Upper lobe of left lung (tissue), 6 donors: Measurements from ENCODE around the gene NPHS1. TPM values are rescaled to one million over a fixed set of nuclear protein-coding genes. Genes with fewer than 3 reads are reported as not detected.
A peak's percentile ranks its signal among the peaks of the same experiment; 100 is the strongest.
"Not testable (repeated sequence)": the region's sequence is repeated elsewhere in the genome, so short reads cannot be mapped to it uniquely, and the experiment has no call there.

ENCODE experiments used
- ATAC-seq, 2 donors: fragments of 200-7000 bp; cut with Tn5 transposase; one replicate each; pipeline ENCODE4 v1.9.1; 2022; ENCODE audit warnings: mild to moderate bottlenecking in 2 of 2, moderate library complexity in 2 of 2; ENCODE audit not compliant: low FRiP score in 2 of 2
- DNase-seq, 2 donors: peaks; one replicate each; pipeline ENCODE4 v3.0.0-alpha.2; 2019 to 2020
- H3K27ac ChIP-seq, 4 donors: fragments of 200-600 bp; sonication (generic); one replicate each; pipeline ENCODE4 v1.5.1; 2016 to 2019
- H3K27me3 ChIP-seq, 4 donors: fragments of 200-600 bp; sonication (generic); one replicate each; pipeline ENCODE4 v1.5.1; 2017 to 2019
- H3K36me3 ChIP-seq, 4 donors: fragments of 200-600 bp; sonication (generic); one replicate each; pipeline ENCODE4 v1.5.1; 2016 to 2019
- H3K4me1 ChIP-seq, 4 donors: fragments of 200-600 bp; sonication (generic); one replicate each; pipeline ENCODE4 v1.5.1; 2018 to 2019
- H3K4me3 ChIP-seq, 4 donors: fragments of 200-600 bp; sonication (generic); one replicate each; pipeline ENCODE4 v1.5.1; 2017 to 2019; ENCODE audit warnings: mild to moderate bottlenecking in 2 of 4, moderate library complexity in 1 of 4
- H3K9me3 ChIP-seq, 4 donors: fragments of 200-600 bp; sonication (generic); one replicate each; pipeline ENCODE4 v1.5.1; 2018 to 2019
- EP300 ChIP-seq, 4 donors: sonication (generic); formaldehyde crosslinking; IDR thresholded peaks; one replicate each; pipeline ENCODE4 v1.5.1; 2017; ENCODE audit warnings: antibody characterized with exemption in 4 of 4, control low read depth in 2 of 4
- POLR2A ChIP-seq, 4 donors: fragments of 450-650 bp; IDR thresholded peaks; one replicate each; pipeline ENCODE4 v1.5.1; 2016 to 2017; ENCODE audit warnings: antibody characterized with exemption in 4 of 4, mild to moderate bottlenecking in 2 of 4
- POLR2AphosphoS5 ChIP-seq, 2 donors: sonication (generic); formaldehyde crosslinking; IDR thresholded peaks; one replicate each; pipeline ENCODE4 v1.5.1; 2017; ENCODE audit warnings: antibody characterized with exemption in 2 of 2
- WGBS, 2 donors: methylation state at CpG; one replicate each; pipeline ENCODE4 v1.1.5; 2017 to 2018; 5-methylcytosine and 5-hydroxymethylcytosine counted together
- total RNA-seq, 6 donors: library from RNA; depleted of rRNA in 4 of 6; stranded (reverse); fragments of >200 nt in 4 of 6; gene quantifications; one replicate each; pipeline versions ENCODE4 v1.1.0 to v1.2.1, GENCODE V29; 2016 to 2021
- TF ChIP-seq, protein P1 (sequence below), 6 experiments: fragments of 450-650 bp in 4 of 6; fragments of 200-600 bp in 2 of 6; sonication (generic) in 2 of 6; IDR thresholded peaks; one replicate each; pipeline ENCODE4 v1.5.1; 2016 to 2019; ENCODE audit warnings: antibody characterized with exemption in 6 of 6
- donor health status: DM: no; HTN: no; CAD: no; lungs with moderate emphysema.
- donor health status: DM: no; HTN: yes; CAD: no; lungs with severe emphysema.

NPHS1 gene
- total RNA-seq, 6 donors from 2014 or later = not detected

DNA sequence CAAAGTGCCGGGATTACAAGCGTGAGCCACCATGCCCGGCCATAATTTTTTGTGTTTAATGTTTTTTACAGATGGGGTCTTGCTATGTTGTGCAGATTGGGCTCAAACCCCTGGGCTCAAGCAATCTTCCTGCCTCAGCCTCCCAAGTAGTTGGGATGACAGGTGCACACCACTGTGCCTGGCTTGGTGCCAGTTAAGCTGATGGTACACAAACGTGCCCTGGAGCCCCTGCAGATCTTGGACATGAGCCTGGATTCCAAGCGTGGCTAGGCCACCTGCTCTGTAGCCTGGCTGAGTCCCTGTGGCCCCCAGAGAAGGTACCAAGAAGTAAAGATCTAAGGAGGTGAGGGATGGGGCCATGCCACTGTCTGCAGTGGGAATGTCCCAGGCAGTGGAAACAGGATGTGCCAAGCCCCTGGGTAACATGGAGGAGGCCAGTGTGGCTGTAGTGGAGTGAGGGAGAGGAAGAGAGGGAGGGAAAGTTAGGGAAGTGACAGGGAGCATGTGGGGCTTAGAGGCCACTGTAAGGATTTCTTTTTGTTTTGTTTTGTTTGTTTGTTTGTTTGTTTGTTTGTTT lies 46.7 kb downstream of the NPHS1 start:
- TF ChIP-seq POLR2AphosphoS5 (IDR thresholded peaks at IDR 0.05) (no peak), POLR2A (IDR thresholded peaks at IDR 0.05) (no peak), EP300 (IDR thresholded peaks at IDR 0.05) (no peak)
- TF ChIP-seq, protein P1, sequence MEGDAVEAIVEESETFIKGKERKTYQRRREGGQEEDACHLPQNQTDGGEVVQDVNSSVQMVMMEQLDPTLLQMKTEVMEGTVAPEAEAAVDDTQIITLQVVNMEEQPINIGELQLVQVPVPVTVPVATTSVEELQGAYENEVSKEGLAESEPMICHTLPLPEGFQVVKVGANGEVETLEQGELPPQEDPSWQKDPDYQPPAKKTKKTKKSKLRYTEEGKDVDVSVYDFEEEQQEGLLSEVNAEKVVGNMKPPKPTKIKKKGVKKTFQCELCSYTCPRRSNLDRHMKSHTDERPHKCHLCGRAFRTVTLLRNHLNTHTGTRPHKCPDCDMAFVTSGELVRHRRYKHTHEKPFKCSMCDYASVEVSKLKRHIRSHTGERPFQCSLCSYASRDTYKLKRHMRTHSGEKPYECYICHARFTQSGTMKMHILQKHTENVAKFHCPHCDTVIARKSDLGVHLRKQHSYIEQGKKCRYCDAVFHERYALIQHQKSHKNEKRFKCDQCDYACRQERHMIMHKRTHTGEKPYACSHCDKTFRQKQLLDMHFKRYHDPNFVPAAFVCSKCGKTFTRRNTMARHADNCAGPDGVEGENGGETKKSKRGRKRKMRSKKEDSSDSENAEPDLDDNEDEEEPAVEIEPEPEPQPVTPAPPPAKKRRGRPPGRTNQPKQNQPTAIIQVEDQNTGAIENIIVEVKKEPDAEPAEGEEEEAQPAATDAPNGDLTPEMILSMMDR (IDR thresholded peaks at IDR 0.05) = no peak
- Histone ChIP-seq H3K4me3 (no peak overlapping the region), H3K4me1 (no peaks in the 10 kb centered on the region), H3K36me3 (no peaks in the 10 kb centered on the region), H3K27ac (no peak overlapping the region), H3K9me3 (no peaks in the 10 kb centered on the region), H3K27me3 (no peaks in the 10 kb centered on the region)
- WGBS, 2 donors = 73 to 76% methylated on average over 4 to 5 of the region's 5 CpGs
- no peak for ATAC-seq
- DNase-seq = no peak

DNA sequence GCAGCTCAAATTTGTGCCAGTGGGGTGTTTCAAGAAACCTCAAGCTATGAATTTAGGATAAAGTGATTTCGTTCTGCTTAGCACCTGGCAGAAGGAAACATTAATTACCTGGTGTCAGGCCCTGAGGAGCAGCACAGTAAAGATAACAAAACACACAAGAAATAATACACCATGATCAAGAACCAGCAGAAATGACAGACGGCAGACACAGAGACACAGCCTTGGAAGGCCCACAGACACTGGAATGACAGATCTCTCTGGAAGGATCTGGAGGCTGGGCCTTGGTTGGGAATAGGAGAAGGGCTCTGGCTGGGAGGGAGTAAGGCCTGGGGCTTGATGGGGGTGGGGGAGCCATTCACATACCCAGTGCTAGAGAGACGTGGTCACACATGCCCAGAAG lies 50.5 kb downstream of the NPHS1 start:
- Histone ChIP-seq H3K36me3 (no peaks in the 10 kb centered on the region), H3K27ac (no peak overlapping the region), H3K4me3 (no peak overlapping the region), H3K4me1 (peaks cover 0 to 11% (median 0%) of the 10 kb centered on the region in 4 donors), H3K27me3 (peaks cover 0 to 5% (median 2%) of the 10 kb centered on the region in 4 donors), H3K9me3 (no peaks in the 10 kb centered on the region)
- DNase-seq (no peak), ATAC-seq (no peak)
- no peak for TF ChIP-seq EP300 (IDR thresholded peaks at IDR 0.05)
- TF ChIP-seq POLR2AphosphoS5 (IDR thresholded peaks at IDR 0.05) = no peak
- TF ChIP-seq, protein P1 (IDR thresholded peaks at IDR 0.05) = no peak
- no peak for TF ChIP-seq POLR2A (IDR thresholded peaks at IDR 0.05)
- WGBS, 2 donors = 62 to 68% methylated on average over 3 of the region's 3 CpGs

DNA sequence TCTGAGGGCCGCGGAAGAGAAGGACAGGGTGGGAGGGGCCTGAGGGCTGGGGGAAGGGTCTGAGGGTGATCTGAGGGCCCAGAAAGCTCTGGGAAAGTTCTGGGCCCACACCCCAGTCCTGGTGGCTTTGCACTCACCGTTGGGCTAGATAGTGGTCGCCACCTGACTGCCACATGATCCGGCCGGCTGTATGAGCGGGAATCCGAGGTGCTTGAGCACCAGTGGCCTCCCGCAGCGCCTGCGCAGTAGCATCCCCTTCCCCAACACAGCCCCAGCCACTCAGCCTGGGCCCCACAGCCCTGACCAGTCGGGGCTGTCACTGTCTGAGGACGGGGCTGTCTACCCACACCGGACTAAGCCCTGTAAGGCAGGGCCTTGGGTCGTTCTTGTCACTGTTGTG lies 54.6 kb downstream of the NPHS1 start:
- no peaks in the 10 kb centered on the region for H3K36me3 ChIP-seq
- ATAC-seq (peak; percentile 23 to 40), DNase-seq (peak in 1 of 2 donors; percentile 61)
- TF ChIP-seq, protein P1 (IDR thresholded peaks at IDR 0.05) = no peak
- TF ChIP-seq POLR2AphosphoS5 (IDR thresholded peaks at IDR 0.05) (no peak), EP300 (IDR thresholded peaks at IDR 0.05) (no peak), POLR2A (IDR thresholded peaks at IDR 0.05) (no peak)
- 3 to 8% methylated on average over 11 to 13 of the region's 15 CpGs for WGBS, 2 donors
- H3K27me3 ChIP-seq = peaks cover 0 to 11% (median 2%) of the 10 kb centered on the region in 4 donors
- no peaks in the 10 kb centered on the region for H3K9me3 ChIP-seq
- no peak overlapping the region for H3K4me3 ChIP-seq
- no peak overlapping the region for H3K27ac ChIP-seq
- H3K4me1 ChIP-seq = peaks cover 0 to 11% (median 0%) of the 10 kb centered on the region in 4 donors

DNA sequence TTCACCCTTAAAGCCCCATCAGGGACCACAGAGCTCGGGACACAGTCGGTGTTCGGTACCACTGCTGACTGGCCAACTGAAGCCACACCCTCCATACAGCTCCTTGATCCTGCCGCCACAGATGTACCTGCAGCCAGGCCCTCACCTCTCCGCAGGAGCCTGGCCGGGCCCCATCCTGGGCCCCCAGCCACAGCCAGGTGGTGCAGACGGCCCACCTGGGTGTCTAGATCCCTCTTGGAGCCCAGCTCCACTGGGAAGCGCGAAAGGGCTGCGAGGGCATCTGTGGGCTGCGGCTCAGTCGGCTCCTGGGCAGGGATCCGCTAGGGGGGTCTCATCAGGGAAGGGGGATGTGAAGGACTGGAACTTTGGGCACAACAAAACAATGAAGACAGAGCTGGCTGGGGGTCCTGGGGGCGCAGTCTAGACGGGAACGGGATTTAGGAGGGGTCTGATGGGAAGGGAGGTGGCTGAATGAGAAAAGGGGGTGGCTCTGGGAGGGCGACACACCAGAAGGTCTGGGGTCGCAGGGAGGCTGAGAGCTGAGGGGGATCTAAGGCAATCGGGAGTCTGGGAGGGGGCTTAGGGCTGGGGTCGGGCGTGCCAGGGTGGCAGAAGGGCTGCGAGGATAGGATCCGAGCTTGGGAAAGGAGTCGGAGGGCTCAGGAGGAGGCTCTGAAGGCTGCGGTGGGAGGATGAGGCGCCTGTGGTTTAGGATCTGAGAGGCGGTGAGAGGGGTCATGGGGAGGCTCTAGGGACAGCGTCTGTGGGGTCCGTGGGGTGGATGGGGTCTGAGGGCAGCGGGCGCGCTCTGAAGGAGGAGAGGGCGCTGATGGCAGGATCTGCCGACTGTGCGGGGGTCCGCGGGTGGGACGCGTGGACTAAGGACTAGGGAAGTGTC lies 55.4 kb downstream of the NPHS1 start:
- H3K9me3 ChIP-seq = no peaks in the 10 kb centered on the region
- H3K27ac ChIP-seq = no peak overlapping the region
- no peaks in the 10 kb centered on the region for H3K36me3 ChIP-seq
- TF ChIP-seq, protein P1 (IDR thresholded peaks at IDR 0.05) = no peak
- TF ChIP-seq POLR2A (IDR thresholded peaks at IDR 0.05) (no peak), EP300 (IDR thresholded peaks at IDR 0.05) (no peak), POLR2AphosphoS5 (IDR thresholded peaks at IDR 0.05) (no peak)
- H3K4me3 ChIP-seq = no peak overlapping the region
- peaks cover 0 to 11% (median 2%) of the 10 kb centered on the region in 4 donors for H3K27me3 ChIP-seq
- DNase-seq (peak in 1 of 2 donors; percentile 47), ATAC-seq (no peak)
- WGBS, 2 donors = 15 to 18% methylated on average over 36 to 37 of the region's 39 CpGs
- peaks cover 0 to 11% (median 0%) of the 10 kb centered on the region in 4 donors for H3K4me1 ChIP-seq

DNA sequence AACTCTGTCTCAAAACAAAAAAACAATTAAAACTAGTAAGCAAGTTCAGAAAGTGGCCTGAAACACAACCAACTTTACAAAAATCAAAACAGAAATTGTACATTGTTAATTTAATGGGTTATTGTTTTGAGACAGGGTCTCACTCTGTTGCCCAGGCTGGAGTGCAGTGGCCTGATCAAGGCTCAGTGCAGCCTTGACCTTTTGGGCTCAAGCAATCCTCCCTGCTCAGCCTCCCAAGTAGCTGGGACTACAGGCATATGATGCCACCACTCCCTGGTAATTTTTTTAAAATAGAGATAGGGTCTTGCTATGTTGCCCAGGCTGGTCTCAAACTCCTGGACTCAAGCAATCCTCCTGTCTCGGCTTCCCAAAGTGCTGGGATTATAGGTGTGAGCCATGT lies 56.7 kb downstream of the NPHS1 start:
- not testable (repeated sequence) for H3K9me3 ChIP-seq, H3K36me3 ChIP-seq, H3K4me3 ChIP-seq, DNase-seq, ATAC-seq, H3K27ac ChIP-seq
- H3K4me1 ChIP-seq = peaks cover 0 to 11% (median 0%) of the 10 kb centered on the region in 4 donors
- peaks cover 0 to 11% (median 2%) of the 10 kb centered on the region in 4 donors for H3K27me3 ChIP-seq
- 75 to 100% methylated on average over 1 of the region's 1 CpG for WGBS, 2 donors
